GM12892 (cell line): ENCODE data around the gene ADD1.

Source experiments
- DNase-seq: peaks from one replicate; pipeline ENCODE4 v3.0.0; 2011; ENCODE audit not compliant: insufficient read length
- FAIRE-seq: peaks from 2 replicates; lab custom pipeline; 2011; peaks lifted over from hg19 to GRCh38; lab: Jason Lieb, UNC
- POLR2A ChIP-seq: IDR thresholded peaks from 2 replicates; pipeline ENCODE4 v1.6.1; 2011; ENCODE audit warnings: low read depth, low read length, control low read depth
- POLR2AphosphoS5 ChIP-seq: IDR thresholded peaks from 2 replicates; pipeline ENCODE4 v1.6.1; 2011; ENCODE audit warnings: low read depth, low read length, control low read depth
- TAF1 ChIP-seq: IDR thresholded peaks from 2 replicates; pipeline ENCODE4 v1.6.1; 2011; ENCODE audit warnings: low read depth, mild to moderate bottlenecking, control low read depth, low read length, borderline replicate concordance

The ADD1 gene

DNA sequence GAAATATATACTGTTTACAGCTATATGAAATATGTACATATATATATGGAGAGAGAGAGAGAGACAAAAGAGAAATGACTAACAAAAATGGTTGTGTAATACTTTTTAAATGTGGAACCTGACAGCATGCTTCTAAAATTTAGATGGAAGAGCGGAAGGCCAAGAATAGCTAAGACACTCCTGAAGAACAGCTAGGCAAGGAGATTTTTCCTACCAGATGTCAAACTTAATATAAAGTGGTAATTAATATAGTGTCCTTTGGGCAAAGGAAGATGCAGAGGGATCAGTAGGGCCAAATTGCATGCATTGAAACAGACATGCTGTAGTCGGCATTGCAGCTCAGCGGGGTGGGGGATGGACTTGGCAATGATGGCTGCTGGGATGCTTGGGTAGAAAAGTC lies 45.2 kb downstream of the ADD1 start:
- TF ChIP-seq POLR2A (no peak), POLR2AphosphoS5 (no peak), TAF1 (no peak)
- FAIRE-seq (no peak), DNase-seq (no peak)

DNA sequence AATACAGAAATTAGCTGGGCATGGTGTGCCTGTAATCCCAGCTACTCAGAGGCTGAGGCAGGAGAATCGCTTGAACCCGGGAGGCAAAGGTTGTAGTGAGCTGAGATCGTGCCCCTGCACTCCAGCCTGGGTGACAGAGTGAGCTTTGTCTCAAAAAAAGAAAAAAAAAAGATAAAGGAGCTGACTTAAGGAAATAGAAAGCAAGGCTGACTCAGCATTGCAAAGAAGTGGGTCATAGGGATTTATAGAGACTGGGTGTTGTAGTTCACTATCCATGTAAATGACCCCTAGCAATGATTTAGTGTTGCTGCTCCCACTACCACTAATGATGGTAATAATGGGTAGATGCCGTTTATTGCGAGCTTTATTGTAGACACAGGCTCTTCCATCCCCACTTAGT lies 47.6 kb downstream of the ADD1 start:
- FAIRE-seq = no peak
- TF ChIP-seq POLR2AphosphoS5 = no peak
- no peak for DNase-seq

DNA sequence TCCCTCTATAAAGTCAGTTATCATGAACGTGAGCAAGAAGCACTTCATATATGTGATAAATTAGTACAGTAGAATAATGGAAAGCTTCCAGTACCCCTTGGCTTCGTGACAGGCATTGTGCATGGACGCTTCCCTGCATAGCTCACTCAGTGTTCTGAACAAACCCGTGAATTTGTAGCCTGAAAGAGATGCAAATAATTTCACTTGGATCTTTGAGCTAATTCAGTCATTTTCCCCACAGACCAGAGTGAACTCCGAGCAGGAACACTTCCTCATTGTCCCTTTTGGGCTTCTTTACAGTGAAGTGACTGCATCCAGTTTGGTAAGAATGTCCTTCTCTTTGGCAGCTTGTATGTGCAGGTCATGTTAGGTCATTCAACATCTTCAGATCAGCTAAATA lies 50.1 kb downstream of the ADD1 start:
- no peak for DNase-seq

DNA sequence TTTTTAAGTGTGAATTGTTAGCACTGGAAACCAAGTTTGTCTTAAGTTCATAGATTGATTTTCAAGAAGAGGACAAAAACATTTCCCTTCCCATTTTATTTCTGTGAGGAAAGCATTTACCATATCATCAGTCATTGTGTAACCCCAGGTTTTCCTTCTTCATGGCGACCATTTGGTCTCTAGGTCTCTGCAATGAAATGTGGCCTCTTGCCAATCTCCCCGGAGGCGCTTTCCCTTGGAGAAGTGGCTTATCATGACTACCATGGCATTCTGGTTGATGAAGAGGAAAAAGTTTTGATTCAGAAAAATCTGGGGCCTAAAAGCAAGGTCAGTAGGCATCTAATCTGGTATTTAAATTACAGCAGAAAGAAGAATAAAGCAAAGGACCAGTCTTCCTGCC lies 54.4 kb downstream of the ADD1 start:
- FAIRE-seq = no peak
- no peak for TF ChIP-seq TAF1
- no peak for TF ChIP-seq POLR2AphosphoS5
- TF ChIP-seq POLR2A = no peak
- no peak for DNase-seq

More for the DNA sequence above, 50.1 kb downstream of the ADD1 start:
- no peak for TF ChIP-seq POLR2AphosphoS5
- TF ChIP-seq TAF1 = no peak
- no peak for TF ChIP-seq POLR2A
- no peak for FAIRE-seq

DNA sequence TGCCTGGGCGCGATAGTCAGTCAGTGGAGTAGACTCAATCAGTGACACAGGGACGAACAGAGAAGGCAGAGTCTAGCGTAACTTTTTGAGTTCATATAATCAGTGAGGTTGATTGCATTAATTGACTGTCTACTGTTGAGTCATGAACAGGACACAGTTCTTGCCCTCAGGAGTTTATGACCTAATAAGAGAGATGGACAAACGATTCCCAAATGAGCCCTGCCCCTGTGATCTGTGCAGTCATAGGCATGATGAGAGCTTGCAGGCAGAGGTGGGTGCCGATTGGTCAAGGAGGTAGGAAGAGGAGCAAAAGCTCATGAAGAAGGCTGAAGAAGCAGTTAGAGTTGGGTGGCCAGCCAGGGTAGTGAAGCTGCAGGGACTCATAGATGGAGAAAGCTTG lies 57.1 kb downstream of the ADD1 start:
- no peak for DNase-seq
- TF ChIP-seq TAF1 (no peak), POLR2A (no peak)
- no peak for FAIRE-seq

DNA sequence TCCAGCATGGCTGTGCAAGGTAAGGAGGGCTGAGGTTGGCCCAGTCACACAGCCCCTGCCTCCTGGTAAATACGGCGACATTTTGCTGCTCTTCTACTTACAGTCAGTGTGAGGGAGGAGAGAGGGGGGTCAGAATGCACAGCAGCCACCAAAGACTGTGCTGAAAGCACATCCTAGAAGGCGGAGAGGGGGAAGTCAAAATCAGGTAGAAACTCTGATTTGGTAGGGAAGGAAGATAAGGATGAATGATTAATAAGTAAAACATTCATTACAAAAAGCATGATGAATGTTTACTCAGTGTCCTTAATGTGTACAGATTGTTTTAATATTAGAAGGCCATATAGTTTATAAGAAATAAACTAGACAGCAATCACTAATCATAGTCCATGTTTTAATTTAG lies 57.5 kb downstream of the ADD1 start:
- TF ChIP-seq TAF1 = no peak
- TF ChIP-seq POLR2A = no peak
- TF ChIP-seq POLR2AphosphoS5 = no peak
- DNase-seq (no peak), FAIRE-seq (no peak)

DNA sequence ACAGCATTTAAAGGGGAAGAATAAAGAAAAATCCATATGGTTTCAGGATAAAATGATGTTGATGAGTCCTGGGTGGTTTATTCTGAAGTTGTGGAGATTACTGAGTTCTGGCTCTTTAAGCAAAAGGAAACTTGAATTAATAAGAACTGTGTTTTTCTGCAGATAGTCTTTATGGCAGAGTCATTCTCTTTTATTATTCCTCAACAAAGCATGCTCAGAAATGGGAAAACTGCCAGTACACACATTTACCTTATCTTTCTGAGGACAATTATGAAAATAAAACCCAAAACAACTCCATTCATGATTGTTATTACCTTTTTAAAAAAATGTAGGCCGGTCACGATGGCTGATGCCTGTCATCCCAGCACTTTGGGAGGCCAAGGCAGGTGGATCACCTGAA lies 58.5 kb downstream of the ADD1 start:
- FAIRE-seq = no peak
- TF ChIP-seq TAF1 (no peak), POLR2AphosphoS5 (no peak), POLR2A (no peak)
- DNase-seq = no peak

DNA sequence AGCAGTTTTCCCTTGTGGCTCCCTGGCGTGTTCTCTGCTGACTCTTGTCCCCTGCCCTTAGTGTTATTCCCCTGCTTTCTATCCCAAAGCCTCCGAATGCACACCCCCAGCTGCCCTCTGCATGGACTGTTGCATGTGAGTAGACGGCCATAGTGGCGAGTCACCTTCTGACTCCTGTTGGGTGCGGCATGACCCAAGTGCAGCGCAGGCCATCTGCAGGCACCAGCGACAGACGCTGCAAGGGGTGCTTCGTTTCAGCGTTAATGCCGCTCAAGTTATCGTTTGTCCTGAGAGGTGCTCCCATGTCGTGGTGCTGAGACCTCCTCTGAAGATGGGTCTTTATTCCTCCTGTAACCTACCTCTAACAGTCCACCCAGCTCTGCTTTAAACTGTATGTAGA lies 61.9 kb downstream of the ADD1 start:
- DNase-seq = no peak
- FAIRE-seq = no peak
- no peak for TF ChIP-seq TAF1
- TF ChIP-seq POLR2AphosphoS5 = no peak
- no peak for TF ChIP-seq POLR2A

DNA sequence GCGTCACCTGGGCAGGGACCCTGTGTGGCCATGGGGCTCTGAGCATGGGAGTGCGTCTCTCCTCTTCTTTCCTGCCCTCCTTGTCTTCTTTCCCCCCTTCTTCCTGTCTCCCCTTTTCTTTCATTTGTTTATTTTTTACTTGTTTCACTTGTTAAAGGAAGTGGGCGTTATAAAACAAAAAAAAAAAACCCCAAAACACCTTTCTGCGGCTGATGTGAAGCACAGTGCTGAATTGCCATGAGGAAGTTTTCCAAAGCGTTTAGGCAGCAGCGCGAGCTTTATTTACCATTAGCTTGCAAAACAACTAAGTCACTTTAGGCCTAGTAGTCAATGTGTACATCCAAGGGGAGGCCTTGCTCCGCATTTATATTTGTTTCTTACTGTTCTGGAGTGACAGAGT lies 62.6 kb downstream of the ADD1 start:
- no peak for TF ChIP-seq POLR2A
- no peak for TF ChIP-seq POLR2AphosphoS5
- no peak for TF ChIP-seq TAF1
- DNase-seq (no peak), FAIRE-seq (no peak)

DNA sequence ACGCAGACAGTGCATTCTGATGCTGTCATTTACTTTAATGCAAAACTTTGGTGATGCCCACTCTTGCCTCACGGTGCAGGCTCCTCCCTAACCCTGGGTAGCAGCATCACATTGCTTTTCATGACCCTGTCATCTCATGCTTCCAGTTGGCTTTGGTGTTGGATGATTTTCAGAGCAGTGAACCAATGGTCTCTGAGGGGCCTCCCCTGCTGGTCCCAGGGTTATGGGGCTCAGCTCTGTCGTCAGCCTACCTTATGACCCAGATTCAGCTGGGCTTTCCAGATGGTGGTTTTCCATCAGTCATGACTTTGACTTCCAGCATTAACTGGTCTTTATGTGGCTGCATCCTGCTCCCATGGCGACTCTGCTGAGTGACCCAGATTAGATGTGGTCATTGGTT lies 63.6 kb downstream of the ADD1 start:
- no peak for TF ChIP-seq POLR2A
- no peak for TF ChIP-seq POLR2AphosphoS5
- TF ChIP-seq TAF1 = no peak
- FAIRE-seq = no peak
- DNase-seq = no peak

DNA sequence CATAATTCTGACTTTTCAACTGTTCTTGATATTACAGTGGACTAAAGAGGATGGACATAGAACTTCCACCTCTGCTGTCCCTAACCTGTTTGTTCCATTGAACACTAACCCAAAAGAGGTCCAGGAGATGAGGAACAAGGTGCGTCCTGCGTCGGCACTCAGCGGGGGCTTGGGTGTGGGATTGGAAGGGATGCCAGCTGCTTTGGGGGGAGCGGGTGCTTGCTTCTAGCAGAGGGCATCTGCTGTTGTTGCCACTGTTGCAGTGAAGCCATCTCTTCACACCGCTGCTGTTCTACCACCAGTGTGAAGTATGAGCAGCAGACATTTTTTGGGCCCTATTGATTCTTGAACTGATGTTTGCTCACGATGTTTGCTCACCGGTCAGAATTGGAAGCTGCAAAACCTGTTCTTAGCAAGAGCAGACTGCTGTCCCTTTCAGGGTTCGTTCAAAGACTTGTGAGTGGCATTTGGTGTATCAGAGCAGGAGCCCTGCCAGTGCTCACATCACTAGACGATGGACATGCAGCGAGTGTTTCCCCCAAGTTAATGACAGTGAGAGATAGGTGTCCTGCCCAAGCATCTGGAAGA lies 64.2 kb downstream of the ADD1 start:
- DNase-seq (no peak), FAIRE-seq (no peak)

DNA sequence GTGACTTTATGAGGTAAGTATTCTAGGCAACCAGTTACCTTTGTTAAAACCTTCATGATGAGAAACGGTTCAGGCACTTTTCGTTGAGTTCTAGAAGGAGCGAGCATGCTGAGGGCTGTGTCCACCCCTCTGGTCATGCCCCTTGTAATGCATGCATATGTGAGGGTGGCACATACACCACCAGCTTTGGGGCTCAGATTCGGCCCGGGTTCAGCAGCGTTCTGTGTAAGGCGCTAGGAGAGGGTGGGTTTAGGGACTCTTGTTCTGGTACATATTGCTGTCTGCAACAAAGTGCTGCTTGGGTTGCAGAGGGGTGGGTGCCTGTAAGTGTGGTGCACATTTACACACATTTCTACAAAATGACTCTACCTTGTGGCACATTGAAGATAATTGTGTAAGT lies 65.0 kb downstream of the ADD1 start:
- DNase-seq = no peak
- no peak for FAIRE-seq
- TF ChIP-seq POLR2AphosphoS5 (no peak), TAF1 (no peak), POLR2A (no peak)

More for the DNA sequence above, 64.2 kb downstream of the ADD1 start:
- TF ChIP-seq POLR2AphosphoS5 (no peak), POLR2A (no peak), TAF1 (no peak)

DNA sequence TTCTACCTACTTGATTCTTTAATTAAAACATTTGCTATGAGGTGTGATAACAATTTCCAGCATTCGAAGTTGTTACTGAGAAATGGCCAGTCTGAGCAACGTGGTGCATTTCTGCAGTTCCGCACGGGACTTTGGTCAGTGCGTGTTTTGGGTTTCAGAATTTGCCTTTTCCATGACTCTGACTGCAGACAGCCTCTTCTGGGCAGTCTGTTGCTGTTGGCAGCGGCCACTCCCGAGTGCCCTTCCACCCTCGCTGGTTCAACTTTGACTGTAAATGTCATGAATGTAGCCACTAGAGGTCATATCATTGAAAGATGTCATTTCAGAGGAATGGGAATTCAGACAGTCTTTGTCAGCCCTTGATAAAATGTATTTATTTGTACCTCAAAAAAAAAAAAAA lies 65.9 kb downstream of the ADD1 start:
- no peak for FAIRE-seq
- TF ChIP-seq POLR2AphosphoS5 (no peak), TAF1 (no peak), POLR2A (no peak)
- no peak for DNase-seq
